HepG2 (cell line): ENCODE data around the gene COMMD2.

Source experiments
- CTCF ChIP-seq: sonication (generic); formaldehyde crosslinking; IDR thresholded peaks from 2 replicates; pipeline ENCODE4 v1.5.0; 2020; ENCODE audit warnings: mild to moderate bottlenecking, missing genetic modification reagents, moderate library complexity
- EZH2 ChIP-seq: conservative IDR thresholded peaks from 2 replicates; pipeline ENCODE4 v1.6.1; 2012; ENCODE audit warnings: mild to moderate bottlenecking, low read depth, low read length, moderate library complexity
- MYC ChIP-seq: sonication (generic); formaldehyde crosslinking; IDR thresholded peaks from 2 replicates; pipeline ENCODE4 v1.9.0; 2021; ENCODE audit warnings: missing genetic modification reagents, borderline replicate concordance
- POLR2A ChIP-seq, 2 experiments: IDR thresholded peaks; 2 replicates each; pipeline ENCODE4 v1.6.1; 2011; ENCODE audit warnings: low read depth in 2 of 2, low read length in 2 of 2, mild to moderate bottlenecking in 1 of 2, moderate library complexity in 1 of 2; ENCODE audit not compliant: insufficient read depth in 1 of 2

DNA sequence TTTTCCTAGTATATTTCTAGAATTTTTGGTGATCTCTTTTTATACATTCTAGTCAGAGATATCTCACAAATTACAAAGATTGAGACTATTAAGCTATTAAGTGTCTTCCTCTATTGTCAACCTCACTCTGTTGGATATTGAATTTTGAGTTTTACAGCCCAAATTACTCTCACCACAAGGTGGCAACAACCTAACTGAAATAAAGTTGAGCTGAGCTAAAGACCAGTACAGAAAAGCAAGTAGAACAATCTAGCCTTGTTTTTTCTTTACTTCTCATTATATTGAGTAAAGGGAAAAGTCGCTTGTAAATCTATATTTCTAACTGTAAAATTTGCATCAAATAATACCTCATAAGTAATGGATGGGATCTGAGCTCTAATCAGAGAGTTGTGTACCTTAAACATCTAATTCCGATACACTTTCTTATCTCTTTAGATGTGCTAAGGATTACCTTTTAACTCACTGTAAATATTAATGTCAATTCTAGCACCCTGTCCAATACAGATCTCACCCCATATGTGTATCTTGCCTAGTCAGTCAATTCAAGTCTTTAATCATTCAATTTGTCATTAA, 13.6 kb upstream of the COMMD2 start:
- TF ChIP-seq POLR2A (IDR thresholded peaks at IDR 0.05; ENCODE audit: insufficient read depth in 1 of 2, low read depth in 2 of 2, low read length in 2 of 2) = no peak
- no peak for TF ChIP-seq EZH2
- TF ChIP-seq CTCF (CRISPR knock-in tag) = peak; percentile 65
- no peak for TF ChIP-seq MYC (CRISPR knock-in tag)
